Sigmoid colon (tissue), 7 donors: Measurements from ENCODE around the gene PIP5K1C. TPM values are rescaled to one million over a fixed set of nuclear protein-coding genes. Genes with fewer than 3 reads are reported as not detected.

Experiments
- DNase-seq: peaks from one replicate; pipeline ENCODE4 v3.0.0-alpha.2; 2019
- H3K27ac ChIP-seq, 4 donors: fragments of 200-600 bp; sonication (generic); one replicate each; pipeline ENCODE4 v1.5.1; 2016 to 2019; ENCODE audit warnings: mild to moderate bottlenecking in 1 of 4
- H3K27me3 ChIP-seq, 3 donors: fragments of 200-600 bp; sonication (generic); one replicate each; pipeline ENCODE4 v1.5.1; 2019; ENCODE audit warnings: mild to moderate bottlenecking in 1 of 3
- H3K36me3 ChIP-seq, 4 donors: fragments of 200-600 bp; sonication (generic); one replicate each; pipeline ENCODE4 v1.5.1; 2016 to 2019
- H3K4me1 ChIP-seq, 4 donors: fragments of 200-600 bp; sonication (generic); one replicate each; pipeline ENCODE4 v1.5.1; 2017 to 2019
- H3K4me3 ChIP-seq, 4 donors: fragments of 200-600 bp; sonication (generic); one replicate each; pipeline ENCODE4 v1.5.1; 2017 to 2019; ENCODE audit warnings: mild to moderate bottlenecking in 2 of 4, moderate library complexity in 1 of 4
- H3K9me3 ChIP-seq, 4 donors: fragments of 200-600 bp in 3 of 4; sonication (generic) in 3 of 4; one replicate each; pipeline versions ENCODE4 v1.5.1 to v1.6.1; 2013 to 2019
- EP300 ChIP-seq, 4 donors: sonication (generic); formaldehyde crosslinking; IDR thresholded peaks; one replicate each; pipeline ENCODE4 v1.6.1; 2017; ENCODE audit warnings: antibody characterized with exemption in 4 of 4
- POLR2A ChIP-seq, 2 donors: fragments of 450-650 bp; IDR thresholded peaks; one replicate each; pipeline ENCODE4 v1.6.1; 2016; ENCODE audit warnings: antibody characterized with exemption in 2 of 2, mild to moderate bottlenecking in 2 of 2, moderate library complexity in 2 of 2
- POLR2AphosphoS5 ChIP-seq, 4 donors: sonication (generic); formaldehyde crosslinking; IDR thresholded peaks; one replicate each; pipeline ENCODE4 v1.6.1; 2017; ENCODE audit warnings: antibody characterized with exemption in 4 of 4
- WGBS, 2 donors: extraction: QIAGEN DNeasy Blood & Tissue Kit; methylation state at CpG; one replicate each; pipeline ENCODE4 v1.1.7; 2013; 5-methylcytosine and 5-hydroxymethylcytosine counted together
- intact Hi-C: fragments of 100-400 bp; cut with DNase I; formaldehyde crosslinking; loops from one replicate; pipeline ENCODE4 v1.15.1; 2023
- polyA plus RNA-seq, 3 donors: library from polyadenylated mRNA; stranded (reverse); fragments of 200-250 nt; gene quantifications; one replicate each; pipeline ENCODE4 v1.2.3, GENCODE V29; 2013
- total RNA-seq, 4 donors: library from RNA; depleted of rRNA; stranded (reverse); fragments of >200 nt; gene quantifications; one replicate each; pipeline ENCODE4 v1.1.0, GENCODE V29; 2016
- TF ChIP-seq, protein P1 (sequence below), 4 experiments: fragments of 450-650 bp in 3 of 4; fragments of 200-600 bp in 1 of 4; IDR thresholded peaks; one replicate each; pipeline ENCODE4 v1.5.1; 2016 to 2019; ENCODE audit warnings: antibody characterized with exemption in 4 of 4, mild to moderate bottlenecking in 3 of 4, moderate library complexity in 2 of 4
- donor health status: healthy with polysubstance abuse.
- donor health status: Bipolar disorder and iron deficiency.
- donor health status: healthy.

The PIP5K1C gene
- total and polyA plus RNA-seq, 7 donors = 7.8 to 68.7 (median 27.8) TPM

DNA sequence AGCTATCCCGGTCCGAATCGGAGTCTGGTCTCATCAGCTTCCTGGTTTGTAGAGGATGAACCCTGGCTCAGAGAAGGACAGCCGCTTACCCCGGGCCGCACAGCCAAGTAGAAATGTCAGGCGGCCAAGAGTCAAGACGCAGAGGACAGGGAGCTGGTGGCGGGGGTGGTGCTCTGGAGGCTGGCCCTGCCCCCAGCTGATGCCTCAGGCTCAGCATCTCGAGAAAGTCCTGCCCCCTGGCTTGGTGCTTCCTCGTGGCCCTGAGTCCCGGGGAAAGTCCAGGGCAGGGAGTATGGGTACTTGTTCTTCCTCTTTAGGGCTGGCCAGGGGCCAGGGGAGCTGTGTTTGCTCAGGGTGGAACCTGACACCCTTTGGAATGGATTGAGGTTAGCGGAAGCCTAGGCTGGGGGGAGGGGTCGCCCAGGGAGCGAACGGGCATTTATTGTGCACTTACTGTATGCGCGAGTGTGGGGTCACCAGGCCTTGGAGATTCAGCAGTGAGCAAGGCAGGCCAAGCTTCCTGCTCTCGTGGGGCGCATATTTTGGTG is 10.1 kb upstream of the PIP5K1C start:
- H3K9me3 ChIP-seq = no peaks in the 10 kb centered on the region
- H3K4me3 ChIP-seq = no peak overlapping the region
- 9 to 37% methylated on average over 20 of the region's 20 CpGs for WGBS, 2 donors
- H3K36me3 ChIP-seq = no peaks in the 10 kb centered on the region
- TF ChIP-seq POLR2A (IDR thresholded peaks at IDR 0.05) = no peak
- TF ChIP-seq EP300 (IDR thresholded peaks at IDR 0.05) = peak in 1 of 4 donors; percentile 58
- TF ChIP-seq POLR2AphosphoS5 (IDR thresholded peaks at IDR 0.05) = peak; percentile 8 to 71 (median 62)
- TF ChIP-seq, protein P1, sequence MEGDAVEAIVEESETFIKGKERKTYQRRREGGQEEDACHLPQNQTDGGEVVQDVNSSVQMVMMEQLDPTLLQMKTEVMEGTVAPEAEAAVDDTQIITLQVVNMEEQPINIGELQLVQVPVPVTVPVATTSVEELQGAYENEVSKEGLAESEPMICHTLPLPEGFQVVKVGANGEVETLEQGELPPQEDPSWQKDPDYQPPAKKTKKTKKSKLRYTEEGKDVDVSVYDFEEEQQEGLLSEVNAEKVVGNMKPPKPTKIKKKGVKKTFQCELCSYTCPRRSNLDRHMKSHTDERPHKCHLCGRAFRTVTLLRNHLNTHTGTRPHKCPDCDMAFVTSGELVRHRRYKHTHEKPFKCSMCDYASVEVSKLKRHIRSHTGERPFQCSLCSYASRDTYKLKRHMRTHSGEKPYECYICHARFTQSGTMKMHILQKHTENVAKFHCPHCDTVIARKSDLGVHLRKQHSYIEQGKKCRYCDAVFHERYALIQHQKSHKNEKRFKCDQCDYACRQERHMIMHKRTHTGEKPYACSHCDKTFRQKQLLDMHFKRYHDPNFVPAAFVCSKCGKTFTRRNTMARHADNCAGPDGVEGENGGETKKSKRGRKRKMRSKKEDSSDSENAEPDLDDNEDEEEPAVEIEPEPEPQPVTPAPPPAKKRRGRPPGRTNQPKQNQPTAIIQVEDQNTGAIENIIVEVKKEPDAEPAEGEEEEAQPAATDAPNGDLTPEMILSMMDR (IDR thresholded peaks at IDR 0.05) = no peak
- DNase-seq = peak; percentile 91
- peaks cover 0 to 3% (median 0%) of the 10 kb centered on the region in 3 donors for H3K27me3 ChIP-seq
- intact Hi-C loops = no loop called here
- H3K4me1 ChIP-seq = peaks cover 0 to 14% (median 3%) of the 10 kb centered on the region in 4 donors
- H3K27ac ChIP-seq = no peak overlapping the region

DNA sequence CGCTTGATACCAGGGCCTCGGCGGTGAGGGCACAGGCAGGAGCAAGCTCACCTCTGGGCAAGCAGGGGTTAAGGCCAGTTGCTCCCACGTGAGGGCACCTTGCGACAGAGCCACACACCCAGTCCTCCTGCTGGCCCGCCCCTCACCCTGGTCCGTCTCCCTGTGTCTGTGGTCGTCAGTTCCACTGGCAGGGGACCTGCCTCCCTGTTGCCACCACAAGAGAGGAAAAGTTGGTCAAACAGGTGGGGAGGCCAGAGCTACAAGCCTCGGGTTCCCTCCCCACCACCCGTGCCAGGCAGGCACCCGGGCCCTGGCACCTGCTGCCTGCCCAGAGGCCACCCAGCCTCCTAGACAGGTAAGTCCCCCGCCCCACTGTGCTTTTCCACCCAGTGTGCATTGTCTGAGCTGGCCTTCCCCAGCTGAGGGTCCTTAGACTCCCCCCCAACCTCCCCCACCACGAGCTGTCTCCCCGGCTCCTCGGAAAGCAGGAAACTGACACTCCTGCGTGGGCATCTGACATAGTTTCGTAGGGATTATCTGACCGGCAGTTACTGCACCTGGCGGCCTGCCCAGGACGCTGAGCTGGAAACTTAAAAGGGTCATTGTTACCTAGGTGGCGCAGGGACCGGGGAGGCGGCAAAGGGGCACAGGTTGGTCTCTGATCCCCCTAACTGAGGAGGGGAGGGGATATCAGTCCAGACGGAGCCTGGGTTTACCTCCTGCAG is 8.1 kb upstream of the PIP5K1C start, which contains the start of gene TJP3:
Gene TJP3, plus strand, starts transcription at position 178 of the 725 bp plus-strand sequence. CDS start 20,049 bp downstream, outside the sequence.
- intact Hi-C loops = no loop called here

DNA sequence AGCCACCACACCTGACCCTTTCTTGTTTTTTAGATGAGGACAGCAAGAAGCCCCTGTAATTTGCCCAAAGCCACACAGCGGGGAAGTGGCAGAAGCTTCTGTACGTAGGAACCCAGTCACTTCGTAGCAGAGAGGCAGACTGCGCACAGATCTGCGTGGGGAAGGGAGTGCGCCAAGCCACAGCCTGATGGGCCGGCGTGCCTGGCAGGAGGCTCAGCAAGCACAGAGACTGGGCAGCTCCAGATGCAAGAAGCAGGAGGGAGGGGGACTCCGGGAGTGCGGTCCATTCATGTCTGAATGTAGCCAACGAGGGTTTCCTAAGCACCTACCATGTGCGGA is 7.6 kb upstream of the PIP5K1C start:
- TF ChIP-seq POLR2A (IDR thresholded peaks at IDR 0.05) (no peak), EP300 (IDR thresholded peaks at IDR 0.05) (no peak), POLR2AphosphoS5 (IDR thresholded peaks at IDR 0.05) (no peak)
- TF ChIP-seq, protein P1 (IDR thresholded peaks at IDR 0.05) = no peak
- peaks cover 0 to 3% (median 0%) of the 10 kb centered on the region in 3 donors for H3K27me3 ChIP-seq
- peaks cover 0 to 8% (median 3%) of the 10 kb centered on the region in 4 donors for H3K4me1 ChIP-seq
- WGBS, 2 donors = 22 to 73% methylated on average over 12 of the region's 12 CpGs
- no peaks in the 10 kb centered on the region for H3K36me3 ChIP-seq
- no peaks in the 10 kb centered on the region for H3K9me3 ChIP-seq
- no peak for DNase-seq
- H3K27ac ChIP-seq = no peak overlapping the region
- H3K4me3 ChIP-seq = no peak overlapping the region
- intact Hi-C loops = no loop called here

More for the DNA sequence above, 8.1 kb upstream of the PIP5K1C start, which contains the start of gene TJP3:
- Histone ChIP-seq H3K4me3 (peak within 1 kb of the TSS in 1 of 4 donors; percentile 11), H3K27me3 (peaks cover 0 to 3% (median 0%) of the 10 kb centered on the region in 3 donors), H3K9me3 (no peaks in the 10 kb centered on the region), H3K27ac (peak within 1 kb of the TSS in 1 of 4 donors; percentile 47), H3K36me3 (no peaks in the 10 kb centered on the region), H3K4me1 (peaks cover 0 to 13% (median 3%) of the 10 kb centered on the region in 4 donors)
- DNase-seq = no peak
- WGBS, 2 donors = 5 to 28% methylated on average over 24 of the region's 24 CpGs
- peak in 1 of 4 donors; percentile 45 for TF ChIP-seq POLR2AphosphoS5 (IDR thresholded peaks at IDR 0.05)
- no peak for TF ChIP-seq EP300 (IDR thresholded peaks at IDR 0.05)
- TF ChIP-seq, protein P1 (IDR thresholded peaks at IDR 0.05) = no peak
- peak in 1 of 2 donors; percentile 68 for TF ChIP-seq POLR2A (IDR thresholded peaks at IDR 0.05)

DNA sequence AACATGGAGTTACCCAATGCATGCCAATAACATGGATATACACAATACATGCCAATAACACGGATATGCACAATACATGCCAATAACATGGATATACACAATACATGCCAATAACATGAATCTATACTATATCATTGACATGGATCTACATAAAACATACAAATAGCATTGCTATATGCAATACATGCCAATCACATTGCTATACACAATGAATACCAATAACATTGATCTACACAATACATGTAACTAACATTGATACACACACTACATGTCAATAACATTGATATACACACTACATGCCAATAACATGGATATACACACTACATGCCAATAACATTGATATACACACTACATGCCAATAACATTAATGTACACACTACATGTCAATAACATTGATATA is 932 bp upstream of the PIP5K1C start:
- Histone ChIP-seq H3K27ac (no peak overlapping the region), H3K9me3 (no peaks in the 10 kb centered on the region), H3K4me1 (peaks cover 0 to 29% (median 24%) of the 10 kb centered on the region in 4 donors), H3K27me3 (no peaks in the 10 kb centered on the region), H3K4me3 (no peak overlapping the region), H3K36me3 (no peaks in the 10 kb centered on the region)
- TF ChIP-seq EP300 (IDR thresholded peaks at IDR 0.05) (no peak), POLR2AphosphoS5 (IDR thresholded peaks at IDR 0.05) (no peak), POLR2A (IDR thresholded peaks at IDR 0.05) (no peak)
- TF ChIP-seq, protein P1 (IDR thresholded peaks at IDR 0.05) = no peak
- WGBS, 2 donors = 11 to 19% methylated on average over 1 of the region's 1 CpG
- intact Hi-C loops = no loop called here
- no peak for DNase-seq
